PC-3 (cell line): Measurements from ENCODE around the gene AGXT.

Experiments
- EZH2 ChIP-seq: fragments of 300-600 bp; sonication (generic); IDR thresholded peaks from one replicate; pipeline ENCODE4 v1.6.1; 2017; ENCODE audit warnings: antibody characterized with exemption, mild to moderate bottlenecking, low read length; ENCODE audit not compliant: unreplicated experiment
- TF ChIP-seq, protein P1 (sequence below): fragments of 300-600 bp; sonication (generic); conservative IDR thresholded peaks from 2 replicates; pipeline ENCODE4 v1.5.1; 2017; ENCODE audit warnings: antibody characterized with exemption, low read depth, mild to moderate bottlenecking, low read length

DNA sequence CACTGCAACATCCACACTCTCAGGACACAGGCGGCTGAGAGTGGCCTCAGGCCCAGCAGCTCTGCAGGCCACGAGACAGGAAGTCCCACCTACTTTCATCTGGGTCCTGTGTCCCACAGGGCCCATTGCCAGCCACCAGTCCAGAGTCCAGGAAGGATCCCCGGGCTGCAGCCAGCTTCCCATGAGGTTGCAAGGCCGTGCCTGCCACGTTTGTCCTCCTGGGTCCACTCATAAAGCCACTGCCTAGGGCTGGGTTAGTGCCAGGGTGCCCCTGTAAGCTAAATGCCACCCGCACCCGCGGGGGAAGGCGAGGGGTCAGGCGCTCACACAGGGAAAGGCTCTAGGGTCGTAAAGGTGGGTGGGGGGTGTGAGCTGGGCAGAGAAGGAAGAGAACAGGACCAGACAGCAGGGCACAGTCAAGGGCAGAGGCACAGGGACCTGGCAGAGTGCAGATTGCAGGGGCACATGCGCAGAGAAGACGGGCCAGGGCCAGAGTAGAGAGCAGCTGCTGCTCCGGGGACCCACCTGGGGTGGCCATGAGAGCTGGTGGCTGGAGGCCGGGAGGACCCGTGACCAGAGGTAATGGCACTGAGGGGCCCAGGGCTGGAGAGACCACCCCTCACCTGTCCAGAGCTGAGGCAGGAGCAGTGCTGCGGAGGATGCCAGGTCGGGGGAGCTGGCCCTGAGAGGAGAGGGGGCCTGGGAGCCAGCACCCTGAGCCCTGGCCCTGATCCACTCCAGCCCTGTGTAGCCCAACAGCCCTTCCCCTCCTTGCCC lies 8.0 kb downstream of the AGXT start:
- TF ChIP-seq, protein P1, sequence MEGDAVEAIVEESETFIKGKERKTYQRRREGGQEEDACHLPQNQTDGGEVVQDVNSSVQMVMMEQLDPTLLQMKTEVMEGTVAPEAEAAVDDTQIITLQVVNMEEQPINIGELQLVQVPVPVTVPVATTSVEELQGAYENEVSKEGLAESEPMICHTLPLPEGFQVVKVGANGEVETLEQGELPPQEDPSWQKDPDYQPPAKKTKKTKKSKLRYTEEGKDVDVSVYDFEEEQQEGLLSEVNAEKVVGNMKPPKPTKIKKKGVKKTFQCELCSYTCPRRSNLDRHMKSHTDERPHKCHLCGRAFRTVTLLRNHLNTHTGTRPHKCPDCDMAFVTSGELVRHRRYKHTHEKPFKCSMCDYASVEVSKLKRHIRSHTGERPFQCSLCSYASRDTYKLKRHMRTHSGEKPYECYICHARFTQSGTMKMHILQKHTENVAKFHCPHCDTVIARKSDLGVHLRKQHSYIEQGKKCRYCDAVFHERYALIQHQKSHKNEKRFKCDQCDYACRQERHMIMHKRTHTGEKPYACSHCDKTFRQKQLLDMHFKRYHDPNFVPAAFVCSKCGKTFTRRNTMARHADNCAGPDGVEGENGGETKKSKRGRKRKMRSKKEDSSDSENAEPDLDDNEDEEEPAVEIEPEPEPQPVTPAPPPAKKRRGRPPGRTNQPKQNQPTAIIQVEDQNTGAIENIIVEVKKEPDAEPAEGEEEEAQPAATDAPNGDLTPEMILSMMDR, result no peak
- TF ChIP-seq EZH2, result no peak
